Measurements from ENCODE around the gene MYH7.

MYH7 gene

GRCh38 chr14:23434488-23435222 lies 805 bp downstream of the MYH7 start:
- H3K4me3 ChIP-seq (ENCODE audit: insufficient read depth, low read length, poor library complexity, severe bottlenecking) = no peak overlapping the region
- no peaks in the 10 kb centered on the region for H3K36me3 ChIP-seq (ENCODE audit: low read length)
- no peak overlapping the region for H2AFZ ChIP-seq (ENCODE audit: low read depth, low read length, severe bottlenecking)
- H3K79me2 ChIP-seq (ENCODE audit: insufficient read depth, low read length) = no peaks in the 10 kb centered on the region
- H3F3A ChIP-seq (ENCODE audit: insufficient read depth) = no peaks in the 10 kb centered on the region
- H3K9me3 ChIP-seq (ENCODE audit: insufficient read depth, low read length) = no peaks in the 10 kb centered on the region
- H3K4me2 ChIP-seq (ENCODE audit: low read depth, low read length, poor library complexity, severe bottlenecking) = no peak overlapping the region
- TF ChIP-seq EZH2phosphoT487 (conservative IDR thresholded peaks at IDR 0.05; ENCODE audit: low read length) (no peak), CTCF (IDR thresholded peaks at IDR 0.05; ENCODE audit: insufficient read depth, low read length, poor library complexity, severe bottlenecking) (no peak)
- H3K9ac ChIP-seq (ENCODE audit: low read length) = no peak overlapping the region
- H3K9me2 ChIP-seq (replicated peaks; ENCODE audit: insufficient read depth, low read length) = no peaks in the 10 kb centered on the region
- H3K27ac ChIP-seq (ENCODE audit: low read depth, low read length) = no peak overlapping the region
- no peaks in the 10 kb centered on the region for H3K27me3 ChIP-seq (ENCODE audit: low read length)
- H4K20me1 ChIP-seq (ENCODE audit: low read depth, low read length) = no peaks in the 10 kb centered on the region

- H3K4me3 ChIP-seq (ENCODE audit: insufficient read depth, low read length, poor library complexity, severe bottlenecking) = no peak overlapping the region
- no peaks in the 10 kb centered on the region for H3K9me2 ChIP-seq (replicated peaks; ENCODE audit: insufficient read depth, low read length)
- H3K79me2 ChIP-seq (ENCODE audit: insufficient read depth, low read length) = no peaks in the 10 kb centered on the region
- no peaks in the 10 kb centered on the region for H3K27me3 ChIP-seq (ENCODE audit: low read length)
- no peaks in the 10 kb centered on the region for H3K9me3 ChIP-seq (ENCODE audit: insufficient read depth, low read length)
- TF ChIP-seq CTCF (IDR thresholded peaks at IDR 0.05; ENCODE audit: insufficient read depth, low read length, poor library complexity, severe bottlenecking) (no peak), EZH2phosphoT487 (conservative IDR thresholded peaks at IDR 0.05; ENCODE audit: low read length) (no peak)
- H3K4me2 ChIP-seq (ENCODE audit: low read depth, low read length, poor library complexity, severe bottlenecking) = no peak overlapping the region
- H3K36me3 ChIP-seq (ENCODE audit: low read length) = no peaks in the 10 kb centered on the region
- no peaks in the 10 kb centered on the region for H4K20me1 ChIP-seq (ENCODE audit: low read depth, low read length)
- no peak overlapping the region for H3K9ac ChIP-seq (ENCODE audit: low read length)
- no peak overlapping the region for H3K27ac ChIP-seq (ENCODE audit: low read depth, low read length)
- no peaks in the 10 kb centered on the region for H3F3A ChIP-seq (ENCODE audit: insufficient read depth)
- H2AFZ ChIP-seq (ENCODE audit: low read depth, low read length, severe bottlenecking) = no peak overlapping the region
Measured at GRCh38 chr14:23433457-23433856, 2.0 kb downstream of the MYH7 start.

GRCh38 chr14:23432946-23433345 lies 2.5 kb downstream of the MYH7 start:
- no peak overlapping the region for H3K9ac ChIP-seq (ENCODE audit: low read length)
- H4K20me1 ChIP-seq (ENCODE audit: low read depth, low read length) = no peaks in the 10 kb centered on the region
- H3K9me3 ChIP-seq (ENCODE audit: insufficient read depth, low read length) = no peaks in the 10 kb centered on the region
- H3F3A ChIP-seq (ENCODE audit: insufficient read depth) = no peaks in the 10 kb centered on the region
- no peak overlapping the region for H2AFZ ChIP-seq (ENCODE audit: low read depth, low read length, severe bottlenecking)
- H3K27me3 ChIP-seq (ENCODE audit: low read length) = peaks cover 3% of the 10 kb centered on the region; the same call in 1 of the 2 replicates
- H3K27ac ChIP-seq (ENCODE audit: low read depth, low read length) = no peak overlapping the region
- no peaks in the 10 kb centered on the region for H3K79me2 ChIP-seq (ENCODE audit: insufficient read depth, low read length)
- no peak overlapping the region for H3K4me3 ChIP-seq (ENCODE audit: insufficient read depth, low read length, poor library complexity, severe bottlenecking)
- no peak overlapping the region for H3K4me2 ChIP-seq (ENCODE audit: low read depth, low read length, poor library complexity, severe bottlenecking)
- H3K36me3 ChIP-seq (ENCODE audit: low read length) = no peaks in the 10 kb centered on the region
- TF ChIP-seq EZH2phosphoT487 (conservative IDR thresholded peaks at IDR 0.05; ENCODE audit: low read length) = no peak
- TF ChIP-seq CTCF (IDR thresholded peaks at IDR 0.05; ENCODE audit: insufficient read depth, low read length, poor library complexity, severe bottlenecking) = no peak
- no peaks in the 10 kb centered on the region for H3K9me2 ChIP-seq (replicated peaks; ENCODE audit: insufficient read depth, low read length)
